WTC11 (cell line): Measurements from ENCODE around the gene VEZT.

Experiments used
- CTCF ChIP-seq: fragments of 200-600 bp; IDR thresholded peaks from 2 replicates; pipeline ENCODE4 v1.8.0; 2022; ENCODE audit warnings: antibody characterized with exemption
- JUN ChIP-seq: sonication (generic); formaldehyde crosslinking; IDR thresholded peaks from 2 replicates; pipeline ENCODE4 v1.8.0; 2023; ENCODE audit warnings: mild to moderate bottlenecking, missing genetic modification reagents
- MYBL2 ChIP-seq: sonication (generic); formaldehyde crosslinking; IDR thresholded peaks from 2 replicates; pipeline ENCODE4 v1.8.1; 2023; ENCODE audit warnings: mild to moderate bottlenecking, moderate library complexity, missing genetic modification reagents
- NR3C1 ChIP-seq: sonication (generic); formaldehyde crosslinking; conservative IDR thresholded peaks from 2 replicates; pipeline ENCODE4 v1.8.1; 2023; ENCODE audit warnings: low read depth, mild to moderate bottlenecking, missing genetic modification reagents
- USF2 ChIP-seq: sonication (generic); formaldehyde crosslinking; IDR thresholded peaks from 2 replicates; pipeline ENCODE4 v1.8.1; 2023; ENCODE audit warnings: mild to moderate bottlenecking, missing genetic modification reagents, moderate library complexity

- TF ChIP-seq CTCF: no peak
- no peak for TF ChIP-seq MYBL2
- TF ChIP-seq NR3C1: no peak
- no peak for TF ChIP-seq JUN
- no peak for TF ChIP-seq USF2 (CRISPR knock-in tag)
These were observed 65.8 kb downstream of the VEZT start for GRCh38 chr12:95283371-95283770.
